HepG2 (cell line): ENCODE data around the gene FAAP20. TPM values are rescaled to one million over a fixed set of nuclear protein-coding genes. Genes with fewer than 3 reads are reported as not detected.

ENCODE experiments used
- ATAC-seq: fragments of 200-7000 bp; cut with Tn5 transposase; 3 replicates; pipeline ENCODE4 v1.9.1; 2020; ENCODE audit warnings: mild to moderate bottlenecking, moderate library complexity
- BruUV-seq: library from RNA; stranded (reverse); fragments of 400-500 nt; replicated peaks from 2 replicates; lab custom pipeline; 2021; lab: Mats Ljungman, UMichigan
- CTCF ChIA-PET: fragments of 300-600 bp; formaldehyde crosslinking; extraction: SDS; loops from one replicate; lab custom pipeline; 2021; ENCODE audit warnings: low total read pairs, inconsistent platforms, low intra/inter-chr PET ratio; lab: Yijun Ruan, JAX
- POLR2A ChIA-PET: fragments of 350-600 bp; sonication (Branson Sonifier 250); formaldehyde crosslinking; loops from one replicate; lab custom pipeline; 2020; ENCODE audit warnings: antibody characterized with exemption, inconsistent platforms; lab: Yijun Ruan, JAX
- DNase-seq: peaks from one replicate; pipeline ENCODE4 v3.0.0-alpha.2; 2015; ENCODE audit warnings: low spot score
- FAIRE-seq: peaks from 3 replicates; lab custom pipeline; 2011; peaks lifted over from hg19 to GRCh38; lab: Jason Lieb, UNC
- H2AFZ ChIP-seq: one replicate; pipeline ENCODE4 v1.6.1; 2011; ENCODE audit warnings: low read length, inconsistent platforms
- H3K27ac ChIP-seq: fragments of 300-600 bp; 3 replicates; pipeline ENCODE4 v1.8.0; 2011; ENCODE audit warnings: mixed run types, mild to moderate bottlenecking, mixed read lengths, low read length, inconsistent platforms; ENCODE audit not compliant: insufficient read depth; ENCODE audit errors: extremely low read length
- H3K27me3 ChIP-seq, 2 experiments: fragments of 200-600 bp in 1 of 2; 2 replicates in 1 of 2; 3 replicates in 1 of 2; pipeline versions ENCODE4 v1.6.0 to v1.8.0; 2011; ENCODE audit warnings: low read length in 2 of 2, mild to moderate bottlenecking in 2 of 2, moderate library complexity in 2 of 2, inconsistent platforms in 1 of 2; ENCODE audit not compliant: insufficient read depth in 2 of 2, control insufficient read depth in 1 of 2
- H3K36me3 ChIP-seq, 2 experiments: fragments of 200-600 bp in 1 of 2; replicated peaks in 1 of 2; 2 replicates in 1 of 2; 3 replicates in 1 of 2; pipeline versions ENCODE4 v1.5.1 to v1.8.0; 2011; ENCODE audit warnings: low read length in 2 of 2, inconsistent platforms in 1 of 2; ENCODE audit not compliant: insufficient read depth in 2 of 2, control insufficient read depth in 1 of 2
- H3K4me1 ChIP-seq: 2 replicates; pipeline ENCODE4 v1.5.1; 2012; ENCODE audit warnings: low read length, inconsistent platforms; ENCODE audit not compliant: insufficient read depth
- H3K4me2 ChIP-seq: 2 replicates; pipeline ENCODE4 v1.6.0; 2011; ENCODE audit warnings: low read depth, low read length, inconsistent platforms
- H3K4me3 ChIP-seq, 3 experiments: fragments of 200-600 bp in 1 of 3; sonication (generic), shearing (Covaris generic) in 1 of 3; replicated peaks in 1 of 3; 2 replicates each; pipeline ENCODE4 v1.5.1; 2011 to 2016; ENCODE audit warnings: low read length in 3 of 3, inconsistent platforms in 2 of 3, low read depth in 2 of 3, mild to moderate bottlenecking in 2 of 3, control low read depth in 1 of 3, mixed read lengths in 1 of 3; ENCODE audit not compliant: insufficient read depth in 1 of 3
- H3K79me2 ChIP-seq: one replicate; pipeline ENCODE4 v1.6.1; 2011; ENCODE audit warnings: low read length, inconsistent platforms; ENCODE audit not compliant: insufficient read depth
- H3K9ac ChIP-seq: 2 replicates; pipeline ENCODE4 v1.6.0; 2011; ENCODE audit warnings: mild to moderate bottlenecking, low read depth, low read length, inconsistent platforms; ENCODE audit not compliant: insufficient read depth
- H3K9me3 ChIP-seq: 2 replicates; pipeline ENCODE4 v1.5.1; 2012; ENCODE audit warnings: mild to moderate bottlenecking, low read length
- H4K20me1 ChIP-seq: 2 replicates; pipeline ENCODE4 v1.6.0; 2011; ENCODE audit warnings: inconsistent platforms, mild to moderate bottlenecking, low read length, moderate library complexity; ENCODE audit not compliant: insufficient read depth
- ATF7-NPFF ChIP-seq: sonication (generic); formaldehyde crosslinking; IDR thresholded peaks from 2 replicates; pipeline ENCODE4 v1.8.1; 2023; ENCODE audit warnings: mild to moderate bottlenecking, low read depth, missing genetic modification reagents, moderate library complexity
- BRCA1 ChIP-seq: sonication (generic); formaldehyde crosslinking; IDR thresholded peaks from 2 replicates; pipeline ENCODE4 v1.4.0; 2020; ENCODE audit warnings: missing genetic modification reagents
- FOXK2 ChIP-seq: fragments of 450-650 bp; IDR thresholded peaks from 2 replicates; pipeline ENCODE4 v1.6.1; 2016
- HIC2 ChIP-seq: sonication (generic); formaldehyde crosslinking; IDR thresholded peaks from 2 replicates; pipeline ENCODE4 v1.9.0; 2022; ENCODE audit warnings: low read depth, missing genetic modification reagents
- IRF9 ChIP-seq: sonication (generic); formaldehyde crosslinking; IDR thresholded peaks from 2 replicates; pipeline ENCODE4 v1.8.0; 2022; ENCODE audit warnings: missing genetic modification reagents, mild to moderate bottlenecking, borderline replicate concordance
- SIN3A ChIP-seq: IDR thresholded peaks from 2 replicates; pipeline ENCODE4 v1.6.1; 2011; ENCODE audit warnings: low read depth, mild to moderate bottlenecking, control low read depth, low read length, borderline replicate concordance
- ZBTB7B ChIP-seq: sonication (generic); formaldehyde crosslinking; IDR thresholded peaks from 2 replicates; pipeline ENCODE4 v1.4.0; 2020; ENCODE audit warnings: missing genetic modification reagents
- ZFP36L2 ChIP-seq: sonication (generic); formaldehyde crosslinking; IDR thresholded peaks from 2 replicates; pipeline ENCODE4 v1.4.0; 2020; ENCODE audit warnings: missing genetic modification reagents
- ZFP62 ChIP-seq: sonication (generic); formaldehyde crosslinking; IDR thresholded peaks from 2 replicates; pipeline ENCODE4 v1.4.0; 2020; ENCODE audit warnings: missing genetic modification reagents
- ZNF350 ChIP-seq: sonication (generic); formaldehyde crosslinking; IDR thresholded peaks from 2 replicates; pipeline ENCODE4 v1.4.0; 2020; ENCODE audit warnings: mild to moderate bottlenecking, low read depth, missing genetic modification reagents, borderline replicate concordance
- WGBS: methylation state at CpG from one replicate; pipeline ENCODE4 v1.1.6; 2017; ENCODE audit warnings: low lambda C conversion rate; 5-methylcytosine and 5-hydroxymethylcytosine counted together
- in situ Hi-C: cut with HindIII; loops from 2 replicates; pipeline ENCODE4 v1.10.0; 2017; ENCODE audit warnings: low pct_unique_long_range_greater_than_20kb; ENCODE audit not compliant: extremely low pct_ligation_motif_present
- intact Hi-C: fragments of 100-400 bp; cut with micrococcal nuclease; formaldehyde crosslinking; loops from one replicate; pipeline ENCODE4 v1.10.0; 2022; ENCODE audit not compliant: unreplicated experiment
- polyA plus RNA-seq, 8 experiments: library from polyadenylated mRNA; depleted of rRNA in 3 of 8; stranded (reverse) in 7 of 8; unstranded in 1 of 8; fragments of >200 nt; fragmentation: Illumina TruSeq in 4 of 8; extraction: Trizol in 4 of 8; gene quantifications; 2 replicates each; pipeline versions ENCODE4 v1.2.1 to v1.2.3, GENCODE V29; 2011 to 2016; ENCODE audit warnings: low read depth in 4 of 8, missing spikeins in 1 of 8, mixed read lengths in 1 of 8; ENCODE audit not compliant: insufficient read depth in 1 of 8
- total RNA-seq, 5 experiments: library from RNA; depleted of rRNA; stranded (reverse); fragments of >200 nt; fragmentation: Illumina TruSeq; extraction: Trizol; gene quantifications; 2 replicates each; pipeline ENCODE4 v1.2.3, GENCODE V29; 2016; ENCODE audit warnings: low read depth in 1 of 5
- TF ChIP-seq, protein P1 (sequence below): sonication (generic); formaldehyde crosslinking; IDR thresholded peaks from 2 replicates; pipeline ENCODE4 v1.4.0; 2020; ENCODE audit warnings: missing genetic modification reagents

Gene FAAP20
- total and polyA plus RNA-seq, 2 of the 13 experiments (the other 11 are each of a cell fraction or from before 2014, with no cell fraction given), result 9.6 to 10.8 TPM

DNA sequence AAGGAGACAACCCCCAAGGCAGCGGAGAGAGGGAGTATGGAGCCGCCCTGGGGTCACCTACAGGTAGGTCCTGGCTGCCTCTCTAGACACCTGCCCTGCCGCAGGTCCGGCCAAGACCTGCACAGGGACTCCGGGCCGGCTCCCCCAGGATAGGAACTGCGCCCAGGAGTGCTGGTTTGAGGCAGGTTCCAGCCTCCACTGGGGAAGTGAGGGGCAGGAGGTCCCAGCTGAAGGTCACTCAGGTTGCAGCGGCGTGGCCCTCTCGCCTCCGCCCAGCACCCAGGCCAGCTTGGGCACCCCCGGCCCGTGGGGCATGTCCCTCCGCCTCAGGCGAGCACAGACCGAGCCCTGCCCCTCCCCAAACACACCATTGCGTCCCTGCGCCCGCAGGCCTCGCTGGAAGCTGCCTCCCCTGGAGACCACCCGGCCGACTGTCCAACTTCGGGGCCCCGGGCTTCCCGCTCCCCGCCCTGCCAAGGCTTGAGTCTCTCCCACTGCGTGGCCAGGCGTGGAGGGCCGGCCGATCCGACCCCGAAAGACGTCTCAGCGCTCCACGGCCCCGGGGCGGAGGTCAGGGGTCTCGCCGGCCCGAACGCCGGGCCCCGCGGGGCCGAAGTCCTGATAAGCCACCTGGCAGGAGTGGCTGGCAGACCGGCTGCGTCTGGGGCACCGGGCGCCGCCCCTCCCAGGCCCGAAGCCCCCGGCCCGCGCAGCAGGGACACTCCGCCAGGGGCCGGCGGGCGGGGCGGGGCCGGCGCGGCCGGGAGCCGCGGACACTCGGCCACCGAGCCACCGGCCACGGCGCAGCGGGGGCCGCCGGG is 32.2 kb upstream of the FAAP20 start:
- Histone ChIP-seq H3K79me2 (peaks cover 32% of the 10 kb centered on the region), H3K27ac (peak overlapping the region; percentile 88), H3K4me2 (peak overlapping the region; percentile 85), H3K36me3 (no peaks in the 10 kb centered on the region), H3K27me3 (no peaks in the 10 kb centered on the region; a peak in 1 of 5 replicates), H2AFZ (no peak overlapping the region), H3K9ac (peak overlapping the region; percentile 99), H3K4me1 (peaks cover 22% of the 10 kb centered on the region), H4K20me1 (peaks cover 29% of the 10 kb centered on the region), H3K9me3 (no peaks in the 10 kb centered on the region), H3K4me3 (peak overlapping the region; percentile 65 to 94 (median 88))
- ChIA-PET CTCF (no interaction called here), POLR2A (interaction anchor here (1.2 to 9.9 kb wide), 3 partner anchors 21 to 32 kb away, joined by 3 to 178 read pairs (median 4); partner anchors contain the start of gene FAAP20)
- 9% methylated on average over 4 of the region's 73 CpGs for WGBS
- no peak for FAIRE-seq
- BruUV-seq, result TSS peak; percentile 49
- in situ Hi-C loops (no loop called here), intact Hi-C loops (no loop called here)
- no peak for DNase-seq
- ATAC-seq, result peak; percentile 4; the same call in 1 of the 3 replicates
- TF ChIP-seq ZNF350 (CRISPR knock-in tag) (no peak; the same call in 1 of the 2 replicates), IRF9 (CRISPR knock-in tag) (no peak), ATF7-NPFF (0 out of 2 replicates have a peak, but pooled peaks have one; percentile 10), ZFP36L2 (CRISPR knock-in tag) (no peak), SIN3A (no peak), FOXK2 (no peak), BRCA1 (CRISPR knock-in tag) (no peak), HIC2 (CRISPR knock-in tag) (peak; percentile 26; the same call in 1 of the 2 replicates), ZBTB7B (CRISPR knock-in tag) (no peak; the same call in 1 of the 2 replicates), ZFP62 (no peak)
- TF ChIP-seq, protein P1, sequence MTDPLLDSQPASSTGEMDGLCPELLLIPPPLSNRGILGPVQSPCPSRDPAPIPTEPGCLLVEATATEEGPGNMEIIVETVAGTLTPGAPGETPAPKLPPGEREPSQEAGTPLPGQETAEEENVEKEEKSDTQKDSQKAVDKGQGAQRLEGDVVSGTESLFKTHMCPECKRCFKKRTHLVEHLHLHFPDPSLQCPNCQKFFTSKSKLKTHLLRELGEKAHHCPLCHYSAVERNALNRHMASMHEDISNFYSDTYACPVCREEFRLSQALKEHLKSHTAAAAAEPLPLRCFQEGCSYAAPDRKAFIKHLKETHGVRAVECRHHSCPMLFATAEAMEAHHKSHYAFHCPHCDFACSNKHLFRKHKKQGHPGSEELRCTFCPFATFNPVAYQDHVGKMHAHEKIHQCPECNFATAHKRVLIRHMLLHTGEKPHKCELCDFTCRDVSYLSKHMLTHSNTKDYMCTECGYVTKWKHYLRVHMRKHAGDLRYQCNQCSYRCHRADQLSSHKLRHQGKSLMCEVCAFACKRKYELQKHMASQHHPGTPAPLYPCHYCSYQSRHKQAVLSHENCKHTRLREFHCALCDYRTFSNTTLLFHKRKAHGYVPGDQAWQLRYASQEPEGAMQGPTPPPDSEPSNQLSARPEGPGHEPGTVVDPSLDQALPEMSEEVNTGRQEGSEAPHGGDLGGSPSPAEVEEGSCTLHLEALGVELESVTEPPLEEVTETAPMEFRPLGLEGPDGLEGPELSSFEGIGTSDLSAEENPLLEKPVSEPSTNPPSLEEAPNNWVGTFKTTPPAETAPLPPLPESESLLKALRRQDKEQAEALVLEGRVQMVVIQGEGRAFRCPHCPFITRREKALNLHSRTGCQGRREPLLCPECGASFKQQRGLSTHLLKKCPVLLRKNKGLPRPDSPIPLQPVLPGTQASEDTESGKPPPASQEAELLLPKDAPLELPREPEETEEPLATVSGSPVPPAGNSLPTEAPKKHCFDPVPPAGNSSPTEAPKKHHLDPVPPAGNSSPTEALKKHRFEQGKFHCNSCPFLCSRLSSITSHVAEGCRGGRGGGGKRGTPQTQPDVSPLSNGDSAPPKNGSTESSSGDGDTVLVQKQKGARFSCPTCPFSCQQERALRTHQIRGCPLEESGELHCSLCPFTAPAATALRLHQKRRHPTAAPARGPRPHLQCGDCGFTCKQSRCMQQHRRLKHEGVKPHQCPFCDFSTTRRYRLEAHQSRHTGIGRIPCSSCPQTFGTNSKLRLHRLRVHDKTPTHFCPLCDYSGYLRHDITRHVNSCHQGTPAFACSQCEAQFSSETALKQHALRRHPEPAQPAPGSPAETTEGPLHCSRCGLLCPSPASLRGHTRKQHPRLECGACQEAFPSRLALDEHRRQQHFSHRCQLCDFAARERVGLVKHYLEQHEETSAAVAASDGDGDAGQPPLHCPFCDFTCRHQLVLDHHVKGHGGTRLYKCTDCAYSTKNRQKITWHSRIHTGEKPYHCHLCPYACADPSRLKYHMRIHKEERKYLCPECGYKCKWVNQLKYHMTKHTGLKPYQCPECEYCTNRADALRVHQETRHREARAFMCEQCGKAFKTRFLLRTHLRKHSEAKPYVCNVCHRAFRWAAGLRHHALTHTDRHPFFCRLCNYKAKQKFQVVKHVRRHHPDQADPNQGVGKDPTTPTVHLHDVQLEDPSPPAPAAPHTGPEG (CRISPR knock-in tag), result no peak
